HepG2 (cell line): ENCODE data around the gene QSER1. TPM values are rescaled to one million over a fixed set of nuclear protein-coding genes. Genes with fewer than 3 reads are reported as not detected.
A peak's percentile ranks its signal among the peaks of the same experiment; 100 is the strongest.

Experiments
- ARID2 ChIP-seq: sonication (generic); formaldehyde crosslinking; IDR thresholded peaks from 2 replicates; pipeline ENCODE4 v1.8.1; 2022; ENCODE audit warnings: mild to moderate bottlenecking, missing genetic modification reagents, borderline replicate concordance
- ATAD3A ChIP-seq: sonication (generic); formaldehyde crosslinking; IDR thresholded peaks from 2 replicates; pipeline ENCODE4 v1.4.0; 2020; ENCODE audit warnings: missing genetic modification reagents
- CERS6 ChIP-seq: sonication (generic); formaldehyde crosslinking; IDR thresholded peaks from 2 replicates; pipeline ENCODE4 v1.5.0; 2020; ENCODE audit warnings: missing genetic modification reagents
- EZH2 ChIP-seq: conservative IDR thresholded peaks from 2 replicates; pipeline ENCODE4 v1.6.1; 2012; ENCODE audit warnings: mild to moderate bottlenecking, low read depth, low read length, moderate library complexity
- FOXJ3 ChIP-seq: sonication (generic); formaldehyde crosslinking; IDR thresholded peaks from 2 replicates; pipeline ENCODE4 v1.4.0; 2020; ENCODE audit warnings: missing genetic modification reagents, mild to moderate bottlenecking, borderline replicate concordance
- HNRNPL ChIP-seq: fragments of 200-400 bp; formaldehyde crosslinking; IDR thresholded peaks from 2 replicates; pipeline ENCODE4 v1.6.1; 2017; ENCODE audit warnings: mild to moderate bottlenecking, low read depth, low read length
- IRX3 ChIP-seq: sonication (generic); formaldehyde crosslinking; IDR thresholded peaks from 2 replicates; pipeline ENCODE4 v1.8.1; 2023; ENCODE audit warnings: mild to moderate bottlenecking, low read depth, missing genetic modification reagents, borderline replicate concordance
- KLF15 ChIP-seq: sonication (generic); formaldehyde crosslinking; IDR thresholded peaks from 2 replicates; pipeline ENCODE4 v1.8.1; 2023; ENCODE audit warnings: borderline replicate concordance, mild to moderate bottlenecking, inconsistent platforms, missing genetic modification reagents, mixed read lengths
- NCOR1 ChIP-seq: fragments of 200-600 bp; sonication (generic); IDR thresholded peaks from 2 replicates; pipeline ENCODE4 v1.7.0; 2017; ENCODE audit warnings: antibody characterized with exemption, low read length, borderline replicate concordance
- NFAT5 ChIP-seq: sonication (generic); formaldehyde crosslinking; IDR thresholded peaks from 2 replicates; pipeline ENCODE4 v1.4.0; 2020; ENCODE audit warnings: missing genetic modification reagents
- NKX3-1 ChIP-seq: sonication (generic); formaldehyde crosslinking; IDR thresholded peaks from 2 replicates; pipeline ENCODE4 v1.5.0; 2020; ENCODE audit warnings: missing genetic modification reagents
- XBP1 ChIP-seq: sonication (generic); formaldehyde crosslinking; IDR thresholded peaks from 2 replicates; pipeline ENCODE4 v1.5.0; 2020; ENCODE audit warnings: missing genetic modification reagents
- ZNF263 ChIP-seq: sonication (generic); formaldehyde crosslinking; IDR thresholded peaks from 2 replicates; pipeline ENCODE4 v1.4.0; 2020; ENCODE audit warnings: missing genetic modification reagents
- ZNF564 ChIP-seq: sonication (generic); formaldehyde crosslinking; IDR thresholded peaks from 2 replicates; pipeline ENCODE4 v1.8.1; 2023; ENCODE audit warnings: mild to moderate bottlenecking, missing genetic modification reagents
- ZNF713 ChIP-seq: sonication (generic); formaldehyde crosslinking; IDR thresholded peaks from 2 replicates; pipeline ENCODE4 v1.4.0; 2020; ENCODE audit warnings: mild to moderate bottlenecking, missing genetic modification reagents
- ZNF883 ChIP-seq: sonication (generic); formaldehyde crosslinking; IDR thresholded peaks from 2 replicates; pipeline ENCODE4 v1.5.1; 2020; ENCODE audit warnings: mild to moderate bottlenecking, missing genetic modification reagents; ENCODE audit errors: not compliant biosample characterization
- polyA plus RNA-seq, 8 experiments: library from polyadenylated mRNA; depleted of rRNA in 3 of 8; stranded (reverse) in 7 of 8; unstranded in 1 of 8; fragments of >200 nt; fragmentation: Illumina TruSeq in 4 of 8; extraction: Trizol in 4 of 8; gene quantifications; 2 replicates each; pipeline versions ENCODE4 v1.2.1 to v1.2.3, GENCODE V29; 2011 to 2016; ENCODE audit warnings: low read depth in 4 of 8, missing spikeins in 1 of 8, mixed read lengths in 1 of 8; ENCODE audit not compliant: insufficient read depth in 1 of 8
- total RNA-seq, 5 experiments: library from RNA; depleted of rRNA; stranded (reverse); fragments of >200 nt; fragmentation: Illumina TruSeq; extraction: Trizol; gene quantifications; 2 replicates each; pipeline ENCODE4 v1.2.3, GENCODE V29; 2016; ENCODE audit warnings: low read depth in 1 of 5

Gene QSER1
- total and polyA plus RNA-seq, 2 of the 13 experiments (the other 11 are each of a cell fraction or from before 2014, with no cell fraction given), result 8.9 to 17.3 TPM

- no peak for TF ChIP-seq NFAT5
- TF ChIP-seq ZNF713 (CRISPR knock-in tag), result no peak
- no peak for TF ChIP-seq ZNF564 (CRISPR knock-in tag)
- no peak for TF ChIP-seq NCOR1
- TF ChIP-seq ARID2 (CRISPR knock-in tag), result no peak
- TF ChIP-seq CERS6 (CRISPR knock-in tag), result no peak
- TF ChIP-seq ZNF263 (CRISPR knock-in tag), result no peak
- no peak for TF ChIP-seq HNRNPL
- TF ChIP-seq ATAD3A (CRISPR knock-in tag), result no peak
- no peak for TF ChIP-seq NKX3-1 (CRISPR knock-in tag)
- TF ChIP-seq XBP1 (CRISPR knock-in tag), result no peak; the same call in 1 of the 2 replicates
- TF ChIP-seq KLF15 (CRISPR knock-in tag), result no peak
- no peak for TF ChIP-seq EZH2
- TF ChIP-seq IRX3, result no peak
- no peak for TF ChIP-seq FOXJ3 (CRISPR knock-in tag)
- peak; percentile 84 for TF ChIP-seq ZNF883 (CRISPR knock-in tag)
These were observed at the start of gene QSER1 (continued) for GRCh38 chr11:32892355-32893092.
